ENCODE results near the gene BBS2. TPM values are rescaled to one million over a fixed set of nuclear protein-coding genes. Genes with fewer than 3 reads are reported as not detected.

The BBS2 gene
- total and polyA plus RNA-seq, 4 donors = 7.1 to 13.8 (median 11.1) TPM

DNA sequence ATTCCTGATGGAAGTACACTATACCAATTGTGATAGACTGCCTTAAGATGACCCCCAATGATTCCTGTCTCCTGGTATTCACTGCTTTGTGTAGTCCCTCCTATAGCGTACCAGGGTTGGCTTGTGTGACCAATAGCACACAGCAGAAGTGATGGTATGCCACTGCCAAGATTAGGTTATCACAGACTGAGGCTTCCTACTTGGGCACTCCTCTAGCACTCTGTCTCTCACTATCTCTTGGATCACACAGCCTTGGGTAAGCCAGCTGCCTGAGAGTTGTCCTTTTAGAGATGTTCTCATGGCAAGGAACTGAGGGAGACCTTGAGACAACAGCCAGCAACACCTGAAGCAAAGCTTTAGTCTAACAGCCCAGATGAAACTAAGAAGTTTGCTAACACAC is 81.8 kb downstream of the BBS2 start:
- no peaks in the 10 kb centered on the region for H3K4me1 ChIP-seq (ENCODE audit: control insufficient read depth in 4 of 4, insufficient read depth in 4 of 4, low read length in 3 of 4)
- H3K4me3 ChIP-seq (ENCODE audit: low read depth in 1 of 3, low read length in 3 of 3) = no peak overlapping the region
- H3K9ac ChIP-seq (ENCODE audit: low read depth in 1 of 2, low read length in 2 of 2) = no peak overlapping the region
- no peaks in the 10 kb centered on the region for H3K9me3 ChIP-seq (ENCODE audit: control insufficient read depth in 4 of 4, low read length in 3 of 4)
- TF ChIP-seq RXRA (IDR thresholded peaks at IDR 0.05) (no peak), JUND (IDR thresholded peaks at IDR 0.05) (no peak), HNF4G (IDR thresholded peaks at IDR 0.05) (no peak), RAD21 (IDR thresholded peaks at IDR 0.05) (no peak), YY1 (IDR thresholded peaks at IDR 0.05) (no peak), HNF4A (conservative IDR thresholded peaks at IDR 0.05) (no peak), GABPA (IDR thresholded peaks at IDR 0.05 in 1 of 2, conservative IDR thresholded peaks at IDR 0.05 in 1 of 2) (no peak), NR2F2 (IDR thresholded peaks at IDR 0.05) (no peak), SP1 (IDR thresholded peaks at IDR 0.05) (no peak), TAF1 (conservative IDR thresholded peaks at IDR 0.05) (no peak), FOXA1 (IDR thresholded peaks at IDR 0.05) (no peak), EGR1 (IDR thresholded peaks at IDR 0.05; ENCODE audit: low read depth in 2 of 2) (no peak), FOXA2 (IDR thresholded peaks at IDR 0.05) (no peak)
- TF ChIP-seq, protein P1, sequence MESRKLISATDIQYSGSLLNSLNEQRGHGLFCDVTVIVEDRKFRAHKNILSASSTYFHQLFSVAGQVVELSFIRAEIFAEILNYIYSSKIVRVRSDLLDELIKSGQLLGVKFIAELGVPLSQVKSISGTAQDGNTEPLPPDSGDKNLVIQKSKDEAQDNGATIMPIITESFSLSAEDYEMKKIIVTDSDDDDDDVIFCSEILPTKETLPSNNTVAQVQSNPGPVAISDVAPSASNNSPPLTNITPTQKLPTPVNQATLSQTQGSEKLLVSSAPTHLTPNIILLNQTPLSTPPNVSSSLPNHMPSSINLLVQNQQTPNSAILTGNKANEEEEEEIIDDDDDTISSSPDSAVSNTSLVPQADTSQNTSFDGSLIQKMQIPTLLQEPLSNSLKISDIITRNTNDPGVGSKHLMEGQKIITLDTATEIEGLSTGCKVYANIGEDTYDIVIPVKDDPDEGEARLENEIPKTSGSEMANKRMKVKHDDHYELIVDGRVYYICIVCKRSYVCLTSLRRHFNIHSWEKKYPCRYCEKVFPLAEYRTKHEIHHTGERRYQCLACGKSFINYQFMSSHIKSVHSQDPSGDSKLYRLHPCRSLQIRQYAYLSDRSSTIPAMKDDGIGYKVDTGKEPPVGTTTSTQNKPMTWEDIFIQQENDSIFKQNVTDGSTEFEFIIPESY (IDR thresholded peaks at IDR 0.05) = no peak
- TF ChIP-seq, protein P2, sequence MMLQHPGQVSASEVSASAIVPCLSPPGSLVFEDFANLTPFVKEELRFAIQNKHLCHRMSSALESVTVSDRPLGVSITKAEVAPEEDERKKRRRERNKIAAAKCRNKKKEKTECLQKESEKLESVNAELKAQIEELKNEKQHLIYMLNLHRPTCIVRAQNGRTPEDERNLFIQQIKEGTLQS (IDR thresholded peaks at IDR 0.05) = no peak
- TF ChIP-seq, protein P3, sequence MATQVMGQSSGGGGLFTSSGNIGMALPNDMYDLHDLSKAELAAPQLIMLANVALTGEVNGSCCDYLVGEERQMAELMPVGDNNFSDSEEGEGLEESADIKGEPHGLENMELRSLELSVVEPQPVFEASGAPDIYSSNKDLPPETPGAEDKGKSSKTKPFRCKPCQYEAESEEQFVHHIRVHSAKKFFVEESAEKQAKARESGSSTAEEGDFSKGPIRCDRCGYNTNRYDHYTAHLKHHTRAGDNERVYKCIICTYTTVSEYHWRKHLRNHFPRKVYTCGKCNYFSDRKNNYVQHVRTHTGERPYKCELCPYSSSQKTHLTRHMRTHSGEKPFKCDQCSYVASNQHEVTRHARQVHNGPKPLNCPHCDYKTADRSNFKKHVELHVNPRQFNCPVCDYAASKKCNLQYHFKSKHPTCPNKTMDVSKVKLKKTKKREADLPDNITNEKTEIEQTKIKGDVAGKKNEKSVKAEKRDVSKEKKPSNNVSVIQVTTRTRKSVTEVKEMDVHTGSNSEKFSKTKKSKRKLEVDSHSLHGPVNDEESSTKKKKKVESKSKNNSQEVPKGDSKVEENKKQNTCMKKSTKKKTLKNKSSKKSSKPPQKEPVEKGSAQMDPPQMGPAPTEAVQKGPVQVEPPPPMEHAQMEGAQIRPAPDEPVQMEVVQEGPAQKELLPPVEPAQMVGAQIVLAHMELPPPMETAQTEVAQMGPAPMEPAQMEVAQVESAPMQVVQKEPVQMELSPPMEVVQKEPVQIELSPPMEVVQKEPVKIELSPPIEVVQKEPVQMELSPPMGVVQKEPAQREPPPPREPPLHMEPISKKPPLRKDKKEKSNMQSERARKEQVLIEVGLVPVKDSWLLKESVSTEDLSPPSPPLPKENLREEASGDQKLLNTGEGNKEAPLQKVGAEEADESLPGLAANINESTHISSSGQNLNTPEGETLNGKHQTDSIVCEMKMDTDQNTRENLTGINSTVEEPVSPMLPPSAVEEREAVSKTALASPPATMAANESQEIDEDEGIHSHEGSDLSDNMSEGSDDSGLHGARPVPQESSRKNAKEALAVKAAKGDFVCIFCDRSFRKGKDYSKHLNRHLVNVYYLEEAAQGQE (IDR thresholded peaks at IDR 0.05) = no peak
- TF ChIP-seq, protein P4, sequence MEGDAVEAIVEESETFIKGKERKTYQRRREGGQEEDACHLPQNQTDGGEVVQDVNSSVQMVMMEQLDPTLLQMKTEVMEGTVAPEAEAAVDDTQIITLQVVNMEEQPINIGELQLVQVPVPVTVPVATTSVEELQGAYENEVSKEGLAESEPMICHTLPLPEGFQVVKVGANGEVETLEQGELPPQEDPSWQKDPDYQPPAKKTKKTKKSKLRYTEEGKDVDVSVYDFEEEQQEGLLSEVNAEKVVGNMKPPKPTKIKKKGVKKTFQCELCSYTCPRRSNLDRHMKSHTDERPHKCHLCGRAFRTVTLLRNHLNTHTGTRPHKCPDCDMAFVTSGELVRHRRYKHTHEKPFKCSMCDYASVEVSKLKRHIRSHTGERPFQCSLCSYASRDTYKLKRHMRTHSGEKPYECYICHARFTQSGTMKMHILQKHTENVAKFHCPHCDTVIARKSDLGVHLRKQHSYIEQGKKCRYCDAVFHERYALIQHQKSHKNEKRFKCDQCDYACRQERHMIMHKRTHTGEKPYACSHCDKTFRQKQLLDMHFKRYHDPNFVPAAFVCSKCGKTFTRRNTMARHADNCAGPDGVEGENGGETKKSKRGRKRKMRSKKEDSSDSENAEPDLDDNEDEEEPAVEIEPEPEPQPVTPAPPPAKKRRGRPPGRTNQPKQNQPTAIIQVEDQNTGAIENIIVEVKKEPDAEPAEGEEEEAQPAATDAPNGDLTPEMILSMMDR (IDR thresholded peaks at IDR 0.05; ENCODE audit: low read depth, low read length, missing input control) = no peak
- TF ChIP-seq, protein P5, sequence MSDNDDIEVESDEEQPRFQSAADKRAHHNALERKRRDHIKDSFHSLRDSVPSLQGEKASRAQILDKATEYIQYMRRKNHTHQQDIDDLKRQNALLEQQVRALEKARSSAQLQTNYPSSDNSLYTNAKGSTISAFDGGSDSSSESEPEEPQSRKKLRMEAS (IDR thresholded peaks at IDR 0.05) = no peak
- H3K27ac ChIP-seq (ENCODE audit: low read depth in 1 of 2, low read length in 2 of 2) = no peak overlapping the region
- H3K36me3 ChIP-seq (ENCODE audit: control insufficient read depth in 4 of 4, insufficient read depth in 3 of 4, low read depth in 1 of 4, low read length in 3 of 4) = peaks cover 2 to 39% (median 15%) of the 10 kb centered on the region in 4 donors
- no peak for DNase-seq (ENCODE audit: low spot score)
- 100% methylated on average over 1 of the region's 1 CpG for WGBS
- no peaks in the 10 kb centered on the region for H3K27me3 ChIP-seq (ENCODE audit: control insufficient read depth in 4 of 4, insufficient read depth in 4 of 4, low read length in 3 of 4)

Data from liver (tissue), 9 donors.